ENCODE data around the gene PPP1R14D. TPM values are rescaled to one million over a fixed set of nuclear protein-coding genes. Genes with fewer than 3 reads are reported as not detected.

The PPP1R14D gene
- total and polyA plus RNA-seq, 2 of the 8 experiments (the other 6 are each of a cell fraction or from before 2014, with no cell fraction given) = not detected

GRCh38 chr15:40858706-40859105 lies 30.2 kb upstream of the PPP1R14D start:
- Histone ChIP-seq H4K20me1 (replicated peaks in 1 of 2; ENCODE audit: control insufficient read depth in 1 of 2, insufficient read depth in 2 of 2, low read length in 2 of 2) (peaks cover 0 to 3% of the 10 kb centered on the region in 2 experiments), H3K27ac (ENCODE audit: low read depth, low read length) (no peak overlapping the region), H3K18ac (ENCODE audit: extremely low read depth, low read length) (no peak overlapping the region), H2BK15ac (ENCODE audit: low read length) (no peak overlapping the region), H3K4ac (replicated peaks; ENCODE audit: insufficient read length, low read depth, low read length) (no peak overlapping the region), H3K36me3 (ENCODE audit: control insufficient read depth in 2 of 4, insufficient read depth in 4 of 4, low read length in 3 of 4) (peaks cover 12 to 27% (median 26%) of the 10 kb centered on the region in 4 experiments; a peak in 7 of 8 replicates), H3K9me3 (ENCODE audit: insufficient read depth in 2 of 2, low read depth in 1 of 2, low read length in 1 of 2) (no peaks in the 10 kb centered on the region), H3K9ac (replicated peaks in 1 of 4; ENCODE audit: extremely low read depth in 1 of 4, low read depth in 3 of 4, low read length in 3 of 4) (no peak overlapping the region), H3K56ac (replicated peaks; ENCODE audit: insufficient read length, low read depth, low read length) (no peak overlapping the region), H3K23me2 (ENCODE audit: low read depth, low read length) (no peaks in the 10 kb centered on the region), H4K8ac (ENCODE audit: extremely low read depth, insufficient read depth, low read length) (no peak overlapping the region), H3K4me2 (ENCODE audit: insufficient read depth in 1 of 2, low read depth in 2 of 2, low read length in 2 of 2) (no peak overlapping the region), H3K27me3 (replicated peaks in 1 of 4; ENCODE audit: control insufficient read depth in 3 of 4, extremely low read depth in 1 of 4, insufficient read depth in 3 of 4, low read length in 3 of 4) (no peaks in the 10 kb centered on the region), H3K79me2 (ENCODE audit: control insufficient read depth in 1 of 2, insufficient read depth in 2 of 2, low read length in 2 of 2) (no peaks in the 10 kb centered on the region), H3K4me1 (replicated peaks in 1 of 4; ENCODE audit: control insufficient read depth in 3 of 4, insufficient read depth in 4 of 4, low read length in 3 of 4) (peaks cover 0 to 3% (median 0%) of the 10 kb centered on the region in 4 experiments; a peak in 1 of 7 replicates), H2AK5ac (ENCODE audit: low read depth, low read length) (no peak overlapping the region), H3K4me3 (ENCODE audit: extremely low read depth in 1 of 4, insufficient read depth in 2 of 4, low read depth in 3 of 4, low read length in 4 of 4) (no peak overlapping the region; a peak in 1 of 8 replicates), H2BK120ac (replicated peaks; ENCODE audit: low read depth, low read length) (no peak overlapping the region), H3K79me1 (ENCODE audit: low read depth, low read length) (peaks cover 3% of the 10 kb centered on the region; the same call in 1 of the 2 replicates), H2BK5ac (ENCODE audit: low read depth, low read length) (no peak overlapping the region), H4K5ac (ENCODE audit: insufficient read length, low read depth, low read length) (no peak overlapping the region), H3K14ac (ENCODE audit: insufficient read length) (no peak overlapping the region), H2AFZ (ENCODE audit: low read length) (no peak overlapping the region), H4K91ac (replicated peaks; ENCODE audit: insufficient read length, low read length) (no peak overlapping the region), H2BK12ac (ENCODE audit: low read depth, low read length) (no peak overlapping the region), H2BK20ac (ENCODE audit: low read length) (no peak overlapping the region), H3K23ac (ENCODE audit: insufficient read length) (no peak overlapping the region)
- no peak for FAIRE-seq
- WGBS, 2 experiments (ENCODE audit: extremely low coverage in 1 of 2, insufficient coverage in 1 of 2, insufficient read length in 1 of 2, insufficient replicate concordance in 2 of 2, low coverage in 1 of 2, low lambda C conversion rate in 2 of 2, missing lambda C conversion rate in 1 of 2) = 87% methylated on average over 10 of the region's 10 CpGs; no CpG with 5 or more reads in 1 of the 2 experiments
- ChIA-PET CTCF (ENCODE audit: partially characterized antibody) (interaction anchor here (0.7 to 8.6 kb wide), 38 partner anchors 14 to 231 kb away, joined by 3 to 208 read pairs (median 6); partner anchors contain the start of genes DNAJC17, GCHFR, PPP1R14D and SPINT1), POLR2A (ENCODE audit: partially characterized antibody) (interaction anchor here (0.8 to 5.6 kb wide), 16 partner anchors 8 to 98 kb away, joined by 3 to 49 read pairs (median 5); partner anchors contain the start of genes CHAC1, DNAJC17, GCHFR and PPP1R14D)
- no peak for DNase-seq (ENCODE audit: low read depth in 1 of 2, low spot score in 2 of 2)
- TF ChIP-seq CHD1 (IDR thresholded peaks at IDR 0.05; ENCODE audit: low read depth, low read length) = no peak
